ENCODE measurements around the gene NELL2.

- TF ChIP-seq CTCF (IDR thresholded peaks at IDR 0.05) = no peak
- no peak for TF ChIP-seq POLR2A (IDR thresholded peaks at IDR 0.05)
- TF ChIP-seq POLR2AphosphoS5 (IDR thresholded peaks at IDR 0.05) = no peak
Measured at GRCh38 chr12:44510076-44510475, 366.0 kb downstream of the NELL2 start.
